ENCODE data around the gene TUSC1.

DNA sequence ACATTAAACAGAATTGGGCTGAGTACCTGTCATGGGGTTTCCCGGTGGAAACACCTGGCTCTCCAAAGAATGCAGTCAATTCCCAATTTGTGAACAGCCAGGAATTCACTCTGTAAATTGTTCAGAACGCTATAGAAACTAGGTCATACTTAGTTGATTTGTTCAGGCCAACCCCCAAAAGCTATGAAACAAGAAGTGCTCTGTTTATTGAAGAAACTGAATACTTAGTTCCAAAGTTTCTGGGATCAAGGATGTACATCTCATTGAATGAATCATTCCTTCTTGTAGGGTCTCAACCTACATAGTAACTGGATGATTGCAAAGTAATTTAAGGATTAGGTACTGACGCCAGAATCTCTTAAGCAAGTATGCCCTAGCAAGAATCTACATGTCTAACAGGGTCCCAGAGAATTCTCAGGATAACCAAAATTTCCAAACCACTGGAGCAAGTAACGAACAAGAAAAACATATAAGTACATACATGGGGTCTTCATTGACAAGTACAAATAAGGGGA lies 659 bp upstream of the TUSC1 start:
- TF ChIP-seq, protein P1, sequence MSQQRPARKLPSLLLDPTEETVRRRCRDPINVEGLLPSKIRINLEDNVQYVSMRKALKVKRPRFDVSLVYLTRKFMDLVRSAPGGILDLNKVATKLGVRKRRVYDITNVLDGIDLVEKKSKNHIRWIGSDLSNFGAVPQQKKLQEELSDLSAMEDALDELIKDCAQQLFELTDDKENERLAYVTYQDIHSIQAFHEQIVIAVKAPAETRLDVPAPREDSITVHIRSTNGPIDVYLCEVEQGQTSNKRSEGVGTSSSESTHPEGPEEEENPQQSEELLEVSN (IDR thresholded peaks at IDR 0.05; ENCODE audit: borderline replicate concordance, low read depth): no peak
- TF ChIP-seq ZFP36 (IDR thresholded peaks at IDR 0.05; ENCODE audit: borderline replicate concordance, partially characterized antibody) (no peak), HOXA7 (CRISPR knock-in tag; IDR thresholded peaks at IDR 0.05) (no peak), NFE2L2 (conservative IDR thresholded peaks at IDR 0.05; ENCODE audit: low read length) (no peak), POLR2A (IDR thresholded peaks at IDR 0.05; ENCODE audit: low read length) (no peak), CBX2 (IDR thresholded peaks at IDR 0.05; ENCODE audit: borderline replicate concordance, low read depth) (no peak), ESRRA (IDR thresholded peaks at IDR 0.05; ENCODE audit: borderline replicate concordance, low read length) (no peak), PHF8 (IDR thresholded peaks at IDR 0.05; ENCODE audit: borderline replicate concordance, low read depth) (no peak), BHLHE40 (IDR thresholded peaks at IDR 0.05; ENCODE audit: low read depth, low read length) (no peak)
- TF ChIP-seq, protein P2, sequence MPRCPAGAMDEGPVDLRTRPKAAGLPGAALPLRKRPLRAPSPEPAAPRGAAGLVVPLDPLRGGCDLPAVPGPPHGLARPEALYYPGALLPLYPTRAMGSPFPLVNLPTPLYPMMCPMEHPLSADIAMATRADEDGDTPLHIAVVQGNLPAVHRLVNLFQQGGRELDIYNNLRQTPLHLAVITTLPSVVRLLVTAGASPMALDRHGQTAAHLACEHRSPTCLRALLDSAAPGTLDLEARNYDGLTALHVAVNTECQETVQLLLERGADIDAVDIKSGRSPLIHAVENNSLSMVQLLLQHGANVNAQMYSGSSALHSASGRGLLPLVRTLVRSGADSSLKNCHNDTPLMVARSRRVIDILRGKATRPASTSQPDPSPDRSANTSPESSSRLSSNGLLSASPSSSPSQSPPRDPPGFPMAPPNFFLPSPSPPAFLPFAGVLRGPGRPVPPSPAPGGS (IDR thresholded peaks at IDR 0.05): no peak
- TF ChIP-seq, protein P3, sequence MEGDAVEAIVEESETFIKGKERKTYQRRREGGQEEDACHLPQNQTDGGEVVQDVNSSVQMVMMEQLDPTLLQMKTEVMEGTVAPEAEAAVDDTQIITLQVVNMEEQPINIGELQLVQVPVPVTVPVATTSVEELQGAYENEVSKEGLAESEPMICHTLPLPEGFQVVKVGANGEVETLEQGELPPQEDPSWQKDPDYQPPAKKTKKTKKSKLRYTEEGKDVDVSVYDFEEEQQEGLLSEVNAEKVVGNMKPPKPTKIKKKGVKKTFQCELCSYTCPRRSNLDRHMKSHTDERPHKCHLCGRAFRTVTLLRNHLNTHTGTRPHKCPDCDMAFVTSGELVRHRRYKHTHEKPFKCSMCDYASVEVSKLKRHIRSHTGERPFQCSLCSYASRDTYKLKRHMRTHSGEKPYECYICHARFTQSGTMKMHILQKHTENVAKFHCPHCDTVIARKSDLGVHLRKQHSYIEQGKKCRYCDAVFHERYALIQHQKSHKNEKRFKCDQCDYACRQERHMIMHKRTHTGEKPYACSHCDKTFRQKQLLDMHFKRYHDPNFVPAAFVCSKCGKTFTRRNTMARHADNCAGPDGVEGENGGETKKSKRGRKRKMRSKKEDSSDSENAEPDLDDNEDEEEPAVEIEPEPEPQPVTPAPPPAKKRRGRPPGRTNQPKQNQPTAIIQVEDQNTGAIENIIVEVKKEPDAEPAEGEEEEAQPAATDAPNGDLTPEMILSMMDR (IDR thresholded peaks at IDR 0.05): no peak
